ENCODE data around the gene MEPCE. TPM values are rescaled to one million over a fixed set of nuclear protein-coding genes. Genes with fewer than 3 reads are reported as not detected.

The MEPCE gene
- total and polyA plus RNA-seq, 4 donors, result 6.7 to 21.8 (median 16.5) TPM

GRCh38 chr7:100430493-100431285, 1.1 kb downstream of the MEPCE start:
- peak overlapping the region; percentile 100 for H3K27ac ChIP-seq (ENCODE audit: low read depth in 1 of 2, low read length in 2 of 2)
- peak overlapping the region in 1 of 2 donors; percentile 10 for H3K9ac ChIP-seq (ENCODE audit: low read depth in 1 of 2, low read length in 2 of 2)
- TF ChIP-seq EGR1 (IDR thresholded peaks at IDR 0.05; ENCODE audit: low read depth in 2 of 2), result no peak
- no peak for TF ChIP-seq YY1 (IDR thresholded peaks at IDR 0.05)
- TF ChIP-seq TAF1 (conservative IDR thresholded peaks at IDR 0.05), result no peak
- TF ChIP-seq ZBTB33 (IDR thresholded peaks at IDR 0.05), result no peak
- TF ChIP-seq RXRA (IDR thresholded peaks at IDR 0.05), result no peak
- no peak for TF ChIP-seq HNF4A (conservative IDR thresholded peaks at IDR 0.05)
- no peak for TF ChIP-seq REST (IDR thresholded peaks at IDR 0.05)
- no peaks in the 10 kb centered on the region for H3K9me3 ChIP-seq (ENCODE audit: control insufficient read depth in 4 of 4, low read length in 3 of 4)
- H3K4me1 ChIP-seq (ENCODE audit: control insufficient read depth in 4 of 4, insufficient read depth in 4 of 4, low read length in 3 of 4), result peaks cover 12 to 39% (median 28%) of the 10 kb centered on the region in 4 donors
- 57% methylated on average over 31 of the region's 31 CpGs for WGBS
- no peak for DNase-seq (ENCODE audit: low spot score)
- H3K36me3 ChIP-seq (ENCODE audit: control insufficient read depth in 4 of 4, insufficient read depth in 3 of 4, low read depth in 1 of 4, low read length in 3 of 4), result peaks cover 7 to 14% (median 8%) of the 10 kb centered on the region in 4 donors
- H3K4me3 ChIP-seq (ENCODE audit: low read depth in 1 of 3, low read length in 3 of 3), result peak overlapping the region in 2 of 3 donors; percentile 59 to 87
- H3K27me3 ChIP-seq (ENCODE audit: control insufficient read depth in 4 of 4, insufficient read depth in 4 of 4, low read length in 3 of 4), result no peaks in the 10 kb centered on the region

GRCh38 chr7:100431286-100431735, 1.7 kb downstream of the MEPCE start:
- Histone ChIP-seq H3K4me1 (ENCODE audit: control insufficient read depth in 4 of 4, insufficient read depth in 4 of 4, low read length in 3 of 4) (peaks cover 12 to 39% (median 28%) of the 10 kb centered on the region in 4 donors), H3K4me3 (ENCODE audit: low read depth in 1 of 3, low read length in 3 of 3) (no peak overlapping the region)
- no peak for DNase-seq (ENCODE audit: low spot score)
- TF ChIP-seq ZBTB33 (IDR thresholded peaks at IDR 0.05), result no peak
- no peak for TF ChIP-seq ATF3 (IDR thresholded peaks at IDR 0.05)
- no peak for TF ChIP-seq EGR1 (IDR thresholded peaks at IDR 0.05; ENCODE audit: low read depth in 2 of 2)
- TF ChIP-seq HNF4G (IDR thresholded peaks at IDR 0.05), result no peak
- TF ChIP-seq YY1 (IDR thresholded peaks at IDR 0.05), result no peak
- TF ChIP-seq RAD21 (IDR thresholded peaks at IDR 0.05), result no peak
- no peak for TF ChIP-seq FOXA2 (IDR thresholded peaks at IDR 0.05)
- no peak for TF ChIP-seq CTCF (IDR thresholded peaks at IDR 0.05; ENCODE audit: low read depth, low read length, missing input control)
- no peak for TF ChIP-seq MAX (IDR thresholded peaks at IDR 0.05)
- no peak for TF ChIP-seq FOXA1 (IDR thresholded peaks at IDR 0.05)
- no peak for TF ChIP-seq RXRA (IDR thresholded peaks at IDR 0.05)
- TF ChIP-seq TAF1 (conservative IDR thresholded peaks at IDR 0.05), result no peak
- TF ChIP-seq SP1 (IDR thresholded peaks at IDR 0.05), result no peak
- no peak for TF ChIP-seq NR2F2 (IDR thresholded peaks at IDR 0.05)
- no peak for TF ChIP-seq GABPA (IDR thresholded peaks at IDR 0.05 in 1 of 2, conservative IDR thresholded peaks at IDR 0.05 in 1 of 2)

More at GRCh38 chr7:100431286-100431735, 1.7 kb downstream of the MEPCE start:
- H3K36me3 ChIP-seq (ENCODE audit: control insufficient read depth in 4 of 4, insufficient read depth in 3 of 4, low read depth in 1 of 4, low read length in 3 of 4), result peaks cover 7 to 14% (median 8%) of the 10 kb centered on the region in 4 donors
- H3K9me3 ChIP-seq (ENCODE audit: control insufficient read depth in 4 of 4, low read length in 3 of 4), result no peaks in the 10 kb centered on the region
- no peak overlapping the region for H3K9ac ChIP-seq (ENCODE audit: low read depth in 1 of 2, low read length in 2 of 2)
- H3K27ac ChIP-seq (ENCODE audit: low read depth in 1 of 2, low read length in 2 of 2), result no peak overlapping the region
- H3K27me3 ChIP-seq (ENCODE audit: control insufficient read depth in 4 of 4, insufficient read depth in 4 of 4, low read length in 3 of 4), result no peaks in the 10 kb centered on the region
- 94% methylated on average over 23 of the region's 23 CpGs for WGBS
